Activated naive CD4-positive, alpha-beta T cell treated with anti-CD3 and anti-CD28 coated beads, Interleukin-2, amount 50 U/mL, for 72 hours (primary cell): ENCODE results near the gene FAM193B. TPM values are rescaled to one million over a fixed set of nuclear protein-coding genes. Genes with fewer than 3 reads are reported as not detected.
A peak's percentile ranks its signal among the peaks of the same experiment; 100 is the strongest.
"Not testable (repeated sequence)": the region's sequence is repeated elsewhere in the genome, so short reads cannot be mapped to it uniquely, and the experiment has no call there.

ENCODE experiments used
- ATAC-seq, 2 donors: fragments of 150-1000 bp; cut with Tn5 transposase; 2 replicates each; pipeline ENCODE4 v1.10.0; 2021; ENCODE audit warnings: mild to moderate bottlenecking in 2 of 2, moderate library complexity in 2 of 2
- DNase-seq, 2 donors: peaks; one replicate each; pipeline ENCODE4 v3.0.0; 2021 to 2022; ENCODE audit warnings: low spot score in 2 of 2
- H3K27ac Mint-ChIP-seq, 2 donors: one replicate each; pipeline ENCODE4 v1.8.0; 2022; ENCODE audit warnings: mild to moderate bottlenecking in 2 of 2, mixed read lengths in 2 of 2
- H3K36me3 Mint-ChIP-seq, 2 donors: one replicate each; pipeline ENCODE4 v1.8.0; 2022; ENCODE audit warnings: mixed read lengths in 2 of 2
- H3K9me3 Mint-ChIP-seq, 2 donors: one replicate each; pipeline ENCODE4 v1.8.0; 2022; ENCODE audit warnings: mixed read lengths in 2 of 2
- total RNA-seq, 2 donors: library from RNA; stranded (reverse); gene quantifications; one replicate each; pipeline ENCODE4 v1.2.3, GENCODE V29; 2022

Gene FAM193B
- total RNA-seq, 2 donors from 2014 or later = 73.1 to 108 TPM

GRCh38 chr5:177592010-177592834 lies 37.9 kb upstream of the FAM193B start, which contains the start of gene TMED9:
TSS of gene TMED9 (plus strand) at chr5:177592203. CDS start at chr5:177592215, 12 bp downstream.
- ATAC-seq = peak; percentile 95 to 96
- H3K36me3 Mint-ChIP-seq = peaks cover 29 to 40% of the 10 kb centered on the region in 2 donors
- H3K9me3 Mint-ChIP-seq = no peaks in the 10 kb centered on the region
- DNase-seq = peak; percentile 90 to 92
- peak within 1 kb of the TSS; percentile 90 to 98 for H3K27ac Mint-ChIP-seq

GRCh38 chr5:177591690-177592009 lies 37.3 kb upstream of the FAM193B start:
- H3K9me3 Mint-ChIP-seq = no peaks in the 10 kb centered on the region
- DNase-seq (no peak), ATAC-seq (no peak)
- peaks cover 29 to 37% of the 10 kb centered on the region in 2 donors for H3K36me3 Mint-ChIP-seq
- H3K27ac Mint-ChIP-seq = peak overlapping the region in 1 of 2 donors; percentile 90

GRCh38 chr5:177590406-177590805 lies 36.0 kb upstream of the FAM193B start:
- Mint-ChIP-seq H3K36me3 (peaks cover 21 to 25% of the 10 kb centered on the region in 2 donors), H3K9me3 (no peaks in the 10 kb centered on the region), H3K27ac (no peak overlapping the region)
- ATAC-seq (no peak), DNase-seq (no peak)

- H3K9me3 Mint-ChIP-seq = no peaks in the 10 kb centered on the region
- DNase-seq (no peak), ATAC-seq (peak in 1 of 2 donors; percentile 63)
- peaks cover 15 to 17% of the 10 kb centered on the region in 2 donors for H3K36me3 Mint-ChIP-seq
- H3K27ac Mint-ChIP-seq = no peak overlapping the region
These were observed 34.1 kb upstream of the FAM193B start for GRCh38 chr5:177588413-177588909.

- no peak for ATAC-seq
- DNase-seq = no peak
- Mint-ChIP-seq H3K27ac (no peak overlapping the region), H3K36me3 (no peaks in the 10 kb centered on the region), H3K9me3 (no peaks in the 10 kb centered on the region)
These were observed 24.0 kb upstream of the FAM193B start for GRCh38 chr5:177578316-177578715.

GRCh38 chr5:177576169-177576568 lies 21.8 kb upstream of the FAM193B start:
- no peaks in the 10 kb centered on the region for H3K9me3 Mint-ChIP-seq
- H3K36me3 Mint-ChIP-seq = no peaks in the 10 kb centered on the region
- peak overlapping the region in 1 of 2 donors; percentile 1 for H3K27ac Mint-ChIP-seq
- ATAC-seq = no peak
- DNase-seq = no peak

- DNase-seq (no peak), ATAC-seq (no peak)
- H3K36me3 Mint-ChIP-seq = no peaks in the 10 kb centered on the region
- peak overlapping the region in 1 of 2 donors; percentile 1 for H3K27ac Mint-ChIP-seq
- H3K9me3 Mint-ChIP-seq = no peaks in the 10 kb centered on the region
These were observed 21.1 kb upstream of the FAM193B start for GRCh38 chr5:177575488-177575887.

GRCh38 chr5:177569894-177570293 lies 15.5 kb upstream of the FAM193B start:
- DNase-seq (no peak), ATAC-seq (no peak)
- Mint-ChIP-seq H3K27ac (no peak overlapping the region), H3K9me3 (no peaks in the 10 kb centered on the region), H3K36me3 (no peaks in the 10 kb centered on the region)

- no peak for ATAC-seq
- no peak overlapping the region for H3K27ac Mint-ChIP-seq
- H3K9me3 Mint-ChIP-seq = no peaks in the 10 kb centered on the region
- DNase-seq = no peak
- H3K36me3 Mint-ChIP-seq = no peaks in the 10 kb centered on the region
These were observed 14.0 kb upstream of the FAM193B start for GRCh38 chr5:177568326-177568725.

- ATAC-seq (no peak), DNase-seq (no peak)
- Mint-ChIP-seq H3K36me3 (no peaks in the 10 kb centered on the region), H3K27ac (no peak overlapping the region), H3K9me3 (no peaks in the 10 kb centered on the region)
These were observed 10.7 kb upstream of the FAM193B start for GRCh38 chr5:177565046-177565445.

GRCh38 chr5:177559446-177559941 lies 5.1 kb upstream of the FAM193B start:
- not testable (repeated sequence) for H3K36me3 Mint-ChIP-seq, H3K27ac Mint-ChIP-seq, H3K9me3 Mint-ChIP-seq, DNase-seq, ATAC-seq

- Mint-ChIP-seq H3K9me3 (no peaks in the 10 kb centered on the region), H3K27ac (no peak overlapping the region), H3K36me3 (peaks cover 6 to 14% of the 10 kb centered on the region in 2 donors)
- DNase-seq (no peak), ATAC-seq (no peak)
These were observed 3.4 kb upstream of the FAM193B start for GRCh38 chr5:177557796-177558195.

- Mint-ChIP-seq H3K9me3 (no peaks in the 10 kb centered on the region), H3K27ac (no peak overlapping the region), H3K36me3 (peaks cover 8 to 18% of the 10 kb centered on the region in 2 donors)
- DNase-seq = no peak
- no peak for ATAC-seq
These were observed 2.8 kb upstream of the FAM193B start for GRCh38 chr5:177557041-177557647.

GRCh38 chr5:177555665-177556064 lies 1.3 kb upstream of the FAM193B start:
- Mint-ChIP-seq H3K36me3 (peaks cover 12 to 18% of the 10 kb centered on the region in 2 donors), H3K9me3 (no peaks in the 10 kb centered on the region), H3K27ac (no peak overlapping the region)
- DNase-seq (no peak), ATAC-seq (no peak)

- peak overlapping the region in 1 of 2 donors; percentile 88 for H3K27ac Mint-ChIP-seq
- DNase-seq (no peak), ATAC-seq (no peak)
- H3K9me3 Mint-ChIP-seq = no peaks in the 10 kb centered on the region
- peaks cover 12 to 18% of the 10 kb centered on the region in 2 donors for H3K36me3 Mint-ChIP-seq
These were observed 865 bp upstream of the FAM193B start for GRCh38 chr5:177555228-177555627.

GRCh38 chr5:177553671-177554429 lies 513 bp downstream of the FAM193B start:
- Mint-ChIP-seq H3K9me3 (no peaks in the 10 kb centered on the region), H3K36me3 (peaks cover 12 to 18% of the 10 kb centered on the region in 2 donors), H3K27ac (peak overlapping the region in 1 of 2 donors; percentile 88)
- peak; percentile 50 to 55 for ATAC-seq
- DNase-seq = peak; percentile 48 to 65
